Spleen (tissue), 11 donors: ENCODE data around the gene CD55. TPM values are rescaled to one million over a fixed set of nuclear protein-coding genes. Genes with fewer than 3 reads are reported as not detected.
A peak's percentile ranks its signal among the peaks of the same experiment; 100 is the strongest.

Source experiments
- DNase-seq: peaks from one replicate; pipeline ENCODE4 v3.0.0-alpha.2; 2020
- H3K27ac ChIP-seq, 8 donors: fragments of 200-600 bp; sonication (generic) in 7 of 8; 1 replicate in 4 of 8; 2 replicates in 4 of 8; pipeline versions ENCODE4 v1.5.0 to v1.8.0; 2016 to 2021; ENCODE audit warnings: inconsistent platforms in 4 of 8, mild to moderate bottlenecking in 4 of 8, moderate library complexity in 1 of 8
- H3K27me3 ChIP-seq, 7 donors: fragments of 200-600 bp; sonication (generic) in 6 of 7; replicated peaks in 1 of 7; 1 replicate in 4 of 7; 2 replicates in 3 of 7; pipeline versions ENCODE4 v1.5.0 to v1.8.0; 2016 to 2021; ENCODE audit warnings: inconsistent platforms in 3 of 7, mild to moderate bottlenecking in 1 of 7
- H3K36me3 ChIP-seq, 6 donors: fragments of 200-600 bp; sonication (generic) in 5 of 6; 1 replicate in 4 of 6; 2 replicates in 2 of 6; pipeline versions ENCODE4 v1.5.0 to v1.8.0; 2016 to 2021; ENCODE audit warnings: inconsistent platforms in 2 of 6
- H3K4me1 ChIP-seq, 6 donors: fragments of 200-600 bp; sonication (generic) in 5 of 6; 1 replicate in 3 of 6; 2 replicates in 3 of 6; pipeline versions ENCODE4 v1.5.0 to v1.8.0; 2016 to 2021; ENCODE audit warnings: inconsistent platforms in 3 of 6
- H3K4me3 ChIP-seq, 8 donors: fragments of 200-600 bp; sonication (generic) in 7 of 8; 1 replicate in 4 of 8; 2 replicates in 4 of 8; pipeline versions ENCODE4 v1.5.0 to v1.8.0; 2016 to 2021; ENCODE audit warnings: inconsistent platforms in 4 of 8, mild to moderate bottlenecking in 4 of 8, moderate library complexity in 2 of 8
- H3K9me3 ChIP-seq, 8 donors: fragments of 200-600 bp; sonication (generic) in 7 of 8; 1 replicate in 4 of 8; 2 replicates in 4 of 8; pipeline versions ENCODE4 v1.5.0 to v1.8.0; 2016 to 2021; ENCODE audit warnings: inconsistent platforms in 4 of 8
- CTCF ChIP-seq, 11 experiments: fragments of 200-600 bp in 7 of 11; fragments of 450-650 bp in 4 of 11; sonication (generic) in 4 of 11; IDR thresholded peaks in 8 of 11; conservative IDR thresholded peaks in 3 of 11; 1 replicate in 7 of 11; 2 replicates in 4 of 11; pipeline versions ENCODE4 v1.4.0 to v1.8.0; 2016 to 2021; ENCODE audit warnings: antibody characterized with exemption in 11 of 11, inconsistent platforms in 4 of 11, mild to moderate bottlenecking in 1 of 11
- POLR2A ChIP-seq, 3 donors: fragments of 450-650 bp; IDR thresholded peaks; one replicate each; pipeline ENCODE4 v1.5.1; 2017; ENCODE audit warnings: antibody characterized with exemption in 3 of 3, mild to moderate bottlenecking in 1 of 3
- POLR2AphosphoS5 ChIP-seq, 3 donors: sonication (generic); formaldehyde crosslinking; IDR thresholded peaks; one replicate each; pipeline ENCODE4 v1.5.1; 2017; ENCODE audit warnings: antibody characterized with exemption in 3 of 3
- WGBS, 5 donors: extraction: QIAGEN DNeasy Blood & Tissue Kit in 3 of 5; methylation state at CpG; one replicate each; pipeline versions ENCODE4 v1.1.5 to v1.1.7; 2013 to 2018; 5-methylcytosine and 5-hydroxymethylcytosine counted together
- intact Hi-C: fragments of 100-400 bp; cut with DNase I; formaldehyde crosslinking; loops from one replicate; pipeline ENCODE4 v1.15.0; 2023; ENCODE audit warnings: low total_unique reads
- polyA plus RNA-seq, 3 donors: library from polyadenylated mRNA; stranded (reverse); fragments of 200-250 nt; gene quantifications; one replicate each; pipeline ENCODE4 v1.2.1, GENCODE V29; 2013
- total RNA-seq, 7 donors: library from RNA; depleted of rRNA in 3 of 7; stranded (reverse); fragments of >200 nt in 3 of 7; fragmentation: NEBNext Ultra II Directional in 4 of 7; extraction: Animal tissue kit (Norgen Biotek cat#: 25700) in 4 of 7; gene quantifications; one replicate each; pipeline versions ENCODE4 v1.1.0 to v1.2.1, GENCODE V29; 2016 to 2021
- donor health status: healthy with polysubstance abuse.
- donor health status: DM: no; HTN: no; CAD: no; lungs with moderate emphysema.
- donor health status: DM: no; HTN: no; CAD: no.
- donor health status: Bipolar disorder and iron deficiency.
- donor health status: healthy.
- donor health status: DM: no; HTN: no; CAD: no.
- donor health status: DM: yes; HTN: yes; CAD: no.

Gene CD55
- total and polyA plus RNA-seq, 10 donors = 28.5 to 229 (median 104) TPM

- no peaks in the 10 kb centered on the region for H3K9me3 ChIP-seq
- 46 to 68% (median 56%) methylated on average over 2 of the region's 2 CpGs for WGBS, 5 donors
- peaks cover 0 to 19% (median 13%) of the 10 kb centered on the region in 6 donors for H3K4me1 ChIP-seq
- TF ChIP-seq POLR2A (IDR thresholded peaks at IDR 0.05) (no peak), POLR2AphosphoS5 (IDR thresholded peaks at IDR 0.05) (no peak), CTCF (IDR thresholded peaks at IDR 0.05 in 8 of 11, conservative IDR thresholded peaks at IDR 0.05 in 3 of 11) (no peak)
- intact Hi-C loops = no loop called here
- no peak for DNase-seq
- H3K27ac ChIP-seq = peak overlapping the region in 7 of 8 donors; percentile 9 to 65 (median 36)
- H3K36me3 ChIP-seq = no peaks in the 10 kb centered on the region
- H3K4me3 ChIP-seq = peak overlapping the region in 1 of 8 donors; percentile 5
- H3K27me3 ChIP-seq = no peaks in the 10 kb centered on the region
Measured at GRCh38 chr1:207298186-207298585, 23.3 kb upstream of the CD55 start.

GRCh38 chr1:207298636-207299398, 22.7 kb upstream of the CD55 start:
- no peak for DNase-seq
- WGBS, 5 donors = 44 to 58% (median 50%) methylated on average over 4 of the region's 4 CpGs
- H3K36me3 ChIP-seq = no peaks in the 10 kb centered on the region
- H3K27me3 ChIP-seq = no peaks in the 10 kb centered on the region
- H3K4me1 ChIP-seq = peaks cover 0 to 19% (median 13%) of the 10 kb centered on the region in 6 donors
- peak overlapping the region in 7 of 8 donors; percentile 9 to 65 (median 36) for H3K27ac ChIP-seq
- TF ChIP-seq POLR2AphosphoS5 (IDR thresholded peaks at IDR 0.05) (no peak), POLR2A (IDR thresholded peaks at IDR 0.05) (no peak), CTCF (IDR thresholded peaks at IDR 0.05 in 8 of 11, conservative IDR thresholded peaks at IDR 0.05 in 3 of 11) (no peak)
- intact Hi-C loops = no loop called here
- peaks cover 0 to 3% (median 0%) of the 10 kb centered on the region in 8 donors for H3K9me3 ChIP-seq
- H3K4me3 ChIP-seq = peak overlapping the region in 1 of 8 donors; percentile 5

DNA sequence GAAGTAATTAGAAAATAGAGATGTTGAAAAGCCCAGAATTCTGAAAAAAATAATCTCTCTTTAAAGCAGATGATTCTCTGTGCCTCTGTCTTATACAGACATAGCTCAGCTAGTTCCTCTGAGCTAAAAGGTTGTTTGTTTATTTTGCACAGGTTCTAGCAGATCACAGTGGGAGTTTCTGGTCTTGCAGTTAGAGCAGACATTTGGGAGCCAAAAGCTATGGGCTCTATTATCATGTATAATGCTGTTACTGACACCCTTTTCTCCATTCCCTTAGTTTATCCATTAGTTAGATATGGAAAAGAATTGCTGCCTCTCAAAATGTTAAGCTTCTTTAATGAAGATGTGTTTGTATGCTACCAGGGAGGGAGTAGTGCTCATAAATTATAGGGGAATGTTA, 20.5 kb upstream of the CD55 start:
- TF ChIP-seq CTCF (IDR thresholded peaks at IDR 0.05 in 8 of 11, conservative IDR thresholded peaks at IDR 0.05 in 3 of 11) (no peak), POLR2A (IDR thresholded peaks at IDR 0.05) (no peak), POLR2AphosphoS5 (IDR thresholded peaks at IDR 0.05) (no peak)
- Histone ChIP-seq H3K4me1 (peaks cover 0 to 19% (median 13%) of the 10 kb centered on the region in 6 donors), H3K4me3 (no peak overlapping the region), H3K36me3 (no peaks in the 10 kb centered on the region), H3K27me3 (no peaks in the 10 kb centered on the region), H3K27ac (no peak overlapping the region), H3K9me3 (peaks cover 0 to 4% (median 0%) of the 10 kb centered on the region in 8 donors)
- DNase-seq = no peak
- intact Hi-C loops = no loop called here

DNA sequence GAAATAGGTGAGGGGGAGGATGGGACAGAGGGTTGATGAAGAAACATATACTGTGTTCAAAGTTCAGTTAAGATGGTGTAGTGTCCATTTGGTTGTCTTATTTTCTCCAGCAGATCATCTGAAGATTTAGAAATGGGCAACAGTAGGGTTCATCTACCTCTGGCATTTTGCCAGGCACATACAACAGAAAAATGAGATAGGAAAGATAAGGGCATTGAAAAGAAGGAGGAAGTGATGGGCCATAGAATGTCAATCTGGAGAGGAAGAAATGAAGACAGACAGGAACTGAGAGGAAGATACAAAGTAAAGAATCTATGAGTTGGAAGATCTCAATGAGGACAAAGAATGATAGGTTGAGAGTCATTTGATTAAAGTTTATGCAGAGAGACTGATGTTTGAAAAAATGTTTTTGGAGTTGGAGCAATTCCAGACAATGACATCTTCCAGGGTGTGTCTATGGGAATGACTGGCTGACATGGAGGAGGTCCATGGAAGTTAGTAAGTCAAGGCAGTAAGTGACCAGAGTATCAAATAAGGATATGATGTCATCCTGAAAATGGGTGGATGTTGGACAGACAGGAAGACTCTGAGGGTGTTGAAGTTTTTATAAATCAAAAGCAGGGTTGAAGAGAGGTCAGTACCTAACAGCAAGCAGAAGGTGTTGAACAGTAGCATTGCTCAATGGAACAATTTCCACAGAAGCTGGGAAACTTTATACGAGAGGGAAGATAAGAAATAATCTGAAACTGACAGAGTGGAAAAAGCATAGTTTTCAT, 18.7 kb upstream of the CD55 start:
- DNase-seq = no peak
- Histone ChIP-seq H3K36me3 (no peaks in the 10 kb centered on the region), H3K4me1 (peaks cover 0 to 16% (median 12%) of the 10 kb centered on the region in 6 donors), H3K27ac (no peak overlapping the region), H3K4me3 (no peak overlapping the region), H3K9me3 (peaks cover 0 to 4% (median 0%) of the 10 kb centered on the region in 8 donors), H3K27me3 (no peaks in the 10 kb centered on the region)
- 59 to 83% (median 70%) methylated on average over 1 of the region's 1 CpG for WGBS, 5 donors
- TF ChIP-seq POLR2A (IDR thresholded peaks at IDR 0.05) (no peak), POLR2AphosphoS5 (IDR thresholded peaks at IDR 0.05) (no peak), CTCF (IDR thresholded peaks at IDR 0.05 in 8 of 11, conservative IDR thresholded peaks at IDR 0.05 in 3 of 11) (no peak)
- intact Hi-C loops = no loop called here
